OCI-M2 (cell line): ENCODE measurements around the gene PAQR9.

Source experiments
- DNase-seq: peaks from one replicate; lab custom pipeline; 2025; ENCODE audit not compliant: unreplicated experiment; lab: John Stamatoyannopoulos, UW

PAQR9 gene

GRCh38 chr3:142951794-142952193, 11.7 kb downstream of the PAQR9 start:
- DNase-seq, result no peak

DNA sequence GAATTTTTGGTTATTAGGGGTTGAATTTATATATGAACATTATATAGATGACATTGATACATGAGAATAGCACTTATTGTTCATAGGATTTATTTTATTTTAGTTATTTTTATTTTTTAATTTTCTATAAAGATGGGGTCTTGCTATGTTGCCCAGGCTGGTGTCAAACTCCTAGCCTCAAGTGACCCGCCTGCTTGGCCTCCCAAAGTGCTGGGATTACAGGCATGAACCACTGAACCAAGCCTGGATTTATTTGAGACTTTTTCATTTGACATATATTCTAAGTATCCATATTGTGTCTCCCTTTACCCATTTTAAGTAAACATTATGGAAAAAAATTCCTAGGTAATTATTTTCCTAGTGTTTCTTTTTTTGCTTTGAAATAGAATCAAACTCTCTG, 12.5 kb downstream of the PAQR9 start:
- DNase-seq, result no peak

DNA sequence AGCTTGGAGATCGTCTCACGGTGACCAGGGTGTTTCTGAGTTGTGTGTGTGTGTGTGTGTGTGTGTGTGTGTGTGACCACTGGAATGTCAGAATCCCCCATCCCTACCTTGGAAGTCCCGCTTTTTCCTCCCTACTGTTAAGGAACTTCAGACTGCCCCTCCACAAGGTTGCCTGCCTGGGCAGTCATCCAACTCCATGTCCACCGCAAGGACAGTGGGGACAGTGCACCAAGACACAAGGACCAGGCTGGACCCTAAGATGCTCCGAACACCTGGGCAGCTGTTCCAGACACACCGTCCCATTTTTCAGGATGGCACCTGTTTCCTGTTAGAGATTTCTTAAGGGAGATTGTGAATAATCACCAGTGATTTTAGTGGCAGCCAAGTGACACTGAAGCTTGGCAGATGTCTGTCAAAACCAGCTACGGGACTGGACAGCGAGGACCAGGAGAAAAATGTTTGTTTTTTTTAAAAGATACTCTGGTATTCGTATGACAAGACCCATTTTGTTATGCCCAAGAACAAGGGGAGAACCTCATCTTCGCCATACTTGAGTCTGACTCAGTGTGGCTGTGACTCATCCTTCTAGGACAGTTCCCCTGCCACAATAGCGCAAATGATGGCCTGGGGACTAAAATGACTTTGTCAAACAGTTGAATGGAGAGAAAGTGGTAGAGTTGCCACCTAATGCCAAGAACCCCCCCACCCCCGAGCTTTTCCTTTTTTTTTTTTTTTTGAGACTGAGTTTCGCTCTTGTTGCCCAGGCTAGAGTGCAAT, 15.5 kb downstream of the PAQR9 start:
- no peak for DNase-seq

DNA sequence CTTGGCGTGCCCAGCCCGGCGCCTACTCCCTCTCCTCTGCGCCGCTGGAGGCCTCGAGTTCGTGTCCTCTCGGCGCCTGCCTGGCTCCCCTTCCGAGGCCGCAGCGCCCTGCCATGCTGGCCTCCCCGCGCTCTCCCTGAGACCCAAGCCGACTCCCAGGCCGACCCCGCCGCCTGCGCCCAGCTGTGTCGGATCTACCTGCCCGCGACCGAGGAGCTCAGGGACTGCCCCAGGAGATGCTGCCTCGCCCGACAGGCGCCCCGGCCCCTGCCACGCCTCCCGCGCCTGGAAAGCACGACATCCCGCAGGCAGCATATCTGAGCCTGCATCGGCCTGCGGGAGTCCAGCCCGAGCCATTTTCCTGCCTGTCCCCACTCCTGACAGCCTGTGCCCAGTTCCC, 16.1 kb downstream of the PAQR9 start:
- no peak for DNase-seq

GRCh38 chr3:142946861-142947260, 16.6 kb downstream of the PAQR9 start:
- no peak for DNase-seq

GRCh38 chr3:142945023-142945422, 18.5 kb downstream of the PAQR9 start:
- DNase-seq, result no peak

DNA sequence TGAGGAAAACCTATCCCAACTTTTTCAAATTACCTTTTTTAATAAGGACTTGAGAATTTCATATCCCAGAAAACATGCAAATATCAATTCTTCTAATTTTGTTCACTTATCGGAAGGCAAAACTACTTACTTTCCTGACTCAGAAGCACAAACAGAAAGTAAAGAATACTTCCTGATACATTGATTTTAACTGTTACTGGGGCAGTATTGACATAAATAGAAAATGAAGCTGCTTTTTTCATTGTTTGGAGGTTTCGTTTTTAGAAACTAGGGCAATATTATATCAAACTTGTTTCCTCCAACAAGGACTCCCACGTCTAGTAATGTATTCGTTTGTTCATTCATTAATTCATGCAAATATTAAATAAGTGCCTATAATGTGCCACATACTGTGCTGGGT, 19.1 kb downstream of the PAQR9 start:
- no peak for DNase-seq

GRCh38 chr3:142943870-142944269, 19.6 kb downstream of the PAQR9 start:
- no peak for DNase-seq

- no peak for DNase-seq
Observed at GRCh38 chr3:142943349-142943748, 20.1 kb downstream of the PAQR9 start.

- no peak for DNase-seq
Observed at GRCh38 chr3:142941373-142942123, 21.9 kb downstream of the PAQR9 start.

DNA sequence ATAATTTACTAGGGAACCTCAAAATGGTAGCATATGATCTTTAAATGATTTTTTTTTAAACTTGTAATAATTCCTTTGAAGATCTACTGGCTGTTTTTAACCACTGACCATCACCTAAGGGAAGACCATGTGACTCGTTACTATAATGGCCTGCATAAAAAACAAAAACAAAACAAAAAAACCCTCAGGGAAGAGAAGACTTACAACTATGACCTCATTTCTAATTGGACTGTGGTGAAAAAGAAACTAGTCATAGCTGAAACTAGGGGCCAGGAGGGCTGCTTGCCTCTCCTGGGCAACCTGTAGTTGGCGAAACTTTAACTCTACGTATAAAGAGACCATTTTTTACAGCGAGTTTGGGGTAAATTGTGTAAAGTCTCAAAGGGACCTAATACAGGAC, 23.0 kb downstream of the PAQR9 start:
- DNase-seq, result no peak

- DNase-seq, result no peak
Observed at GRCh38 chr3:142940000-142940399, 23.5 kb downstream of the PAQR9 start.

- DNase-seq, result no peak
Observed at GRCh38 chr3:142935963-142936362, 27.5 kb downstream of the PAQR9 start.

DNA sequence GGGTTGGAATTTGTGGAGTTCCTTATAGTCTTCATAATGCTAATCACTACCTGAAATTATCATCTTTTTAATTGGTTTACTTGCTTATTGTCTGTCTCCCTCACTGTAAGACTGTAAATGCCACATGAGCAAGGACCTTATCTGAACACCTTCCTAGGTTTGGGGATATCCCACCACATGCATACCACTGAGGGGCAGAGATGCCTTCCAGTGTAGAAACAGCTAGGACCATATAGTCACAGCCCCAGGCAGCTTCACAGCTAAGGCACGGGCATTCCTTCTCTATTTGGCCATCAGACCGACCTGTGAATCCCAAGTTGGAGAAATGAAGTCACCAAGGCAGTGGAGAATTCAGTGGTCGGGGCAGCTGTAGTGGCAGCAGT, 28.6 kb downstream of the PAQR9 start:
- no peak for DNase-seq

GRCh38 chr3:142934128-142934886, 29.2 kb downstream of the PAQR9 start:
- no peak for DNase-seq

- DNase-seq, result no peak
Observed at GRCh38 chr3:142931222-142931621, 32.3 kb downstream of the PAQR9 start.

DNA sequence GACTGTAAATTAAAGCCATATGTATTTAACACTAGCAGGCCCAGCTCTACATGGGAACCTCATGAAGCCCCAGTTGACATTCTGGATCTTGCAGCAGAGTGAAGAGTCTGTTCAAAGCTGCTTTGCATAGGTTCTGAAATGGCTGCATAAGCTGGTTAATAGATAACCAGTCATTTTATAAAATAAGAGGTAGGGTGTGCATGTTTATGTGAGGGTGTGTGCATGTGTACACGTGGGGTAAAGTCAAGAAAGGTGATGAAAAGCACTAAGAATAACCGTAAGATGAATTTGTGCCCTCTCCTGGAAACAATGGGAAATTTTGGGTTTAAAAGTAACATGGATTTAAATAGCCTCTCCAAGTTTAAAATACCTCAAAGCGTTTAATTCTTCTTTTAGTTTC, 33.0 kb downstream of the PAQR9 start:
- DNase-seq, result no peak

DNA sequence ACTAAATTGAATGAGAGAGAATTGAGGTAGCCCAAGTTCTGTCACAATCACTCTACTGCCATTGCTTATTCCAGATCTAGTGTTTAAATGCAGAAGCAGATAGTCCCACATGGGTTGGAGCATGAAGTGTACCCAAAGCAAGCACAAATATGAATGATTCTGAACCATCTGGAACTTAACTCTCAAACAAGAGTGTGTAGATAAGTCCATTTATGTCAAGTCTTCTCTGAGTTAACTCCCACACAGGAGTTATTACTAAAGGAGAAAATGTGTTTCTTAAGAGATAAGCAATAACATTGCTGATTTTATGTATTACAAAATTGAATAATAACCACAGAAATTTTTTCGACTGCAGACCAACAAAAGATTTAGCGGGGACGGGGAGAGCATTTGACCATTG, 33.6 kb downstream of the PAQR9 start:
- peak; percentile 30 for DNase-seq

DNA sequence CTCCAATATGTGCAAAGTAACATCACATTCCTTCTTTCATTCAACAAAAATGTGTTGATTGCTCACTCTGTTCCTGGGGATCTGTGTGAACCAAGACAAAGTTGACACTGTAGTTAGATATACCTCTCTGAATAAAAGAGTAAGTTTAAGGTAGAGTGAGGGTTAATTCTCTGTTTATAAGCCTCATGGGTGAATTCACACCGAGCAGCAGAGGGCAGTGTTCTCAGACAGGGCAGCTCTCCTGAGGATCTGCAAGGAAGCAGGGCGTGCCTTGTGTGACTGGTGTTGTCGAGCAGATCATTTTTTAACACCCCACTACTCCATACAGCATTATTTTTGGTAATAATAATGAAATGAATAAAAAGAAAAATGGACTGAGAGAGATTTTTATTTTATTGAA, 34.4 kb downstream of the PAQR9 start:
- DNase-seq, result no peak

DNA sequence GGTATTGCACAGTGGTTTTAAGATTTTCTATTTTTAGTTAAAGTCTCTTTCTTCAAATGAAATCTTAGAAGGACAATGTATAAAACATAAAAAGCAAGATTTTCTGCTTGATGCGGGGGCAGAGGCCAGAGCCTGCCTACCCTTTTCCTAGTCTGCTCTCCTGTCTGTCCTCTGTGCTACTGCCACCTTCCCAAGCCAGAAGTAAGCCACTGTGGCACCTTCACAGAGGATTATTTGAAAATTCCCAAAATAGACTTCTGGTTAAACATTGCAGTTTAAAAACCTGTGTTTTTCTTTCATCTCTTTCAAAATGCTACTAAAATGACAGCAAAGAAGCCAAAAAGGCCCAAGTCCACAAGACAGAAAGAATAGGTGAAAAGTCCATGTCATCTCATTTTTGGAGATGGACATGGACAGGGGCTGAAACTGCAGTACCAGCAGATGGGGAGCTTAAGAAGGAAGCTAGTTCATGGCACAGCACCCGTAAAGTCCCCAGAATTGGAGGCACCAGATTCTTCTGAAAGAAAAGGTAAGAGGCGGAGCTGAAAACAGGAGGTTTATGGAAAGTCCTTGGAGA, 37.0 kb downstream of the PAQR9 start:
- no peak for DNase-seq

DNA sequence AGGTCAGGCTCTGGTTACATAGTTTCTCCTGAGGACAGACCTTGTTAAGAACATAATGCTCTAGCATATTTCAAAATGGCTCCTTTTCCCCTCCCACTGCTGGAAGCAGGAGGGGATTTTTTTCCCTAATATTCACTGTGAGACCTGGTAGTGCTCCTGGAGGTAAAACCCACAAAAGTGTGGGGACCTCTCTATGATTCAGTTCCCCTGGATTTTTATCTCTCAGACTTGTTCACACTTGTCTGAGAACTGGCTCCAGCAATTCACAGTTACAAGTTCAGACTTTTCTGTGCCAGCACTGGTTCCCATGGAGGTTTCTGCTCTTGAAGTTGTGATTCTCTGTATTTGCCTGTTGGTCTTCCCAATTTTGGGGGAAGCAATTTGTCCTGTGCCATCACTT, 38.3 kb downstream of the PAQR9 start:
- DNase-seq, result no peak

- DNase-seq, result no peak
Observed at GRCh38 chr3:142923694-142924093, 39.8 kb downstream of the PAQR9 start.
